ENCODE results near the gene FUNDC2. TPM values are rescaled to one million over a fixed set of nuclear protein-coding genes. Genes with fewer than 3 reads are reported as not detected.
A peak's percentile ranks its signal among the peaks of the same experiment; 100 is the strongest.
"Not testable (repeated sequence)": the region's sequence is repeated elsewhere in the genome, so short reads cannot be mapped to it uniquely, and the experiment has no call there.

Gene FUNDC2, protein sequence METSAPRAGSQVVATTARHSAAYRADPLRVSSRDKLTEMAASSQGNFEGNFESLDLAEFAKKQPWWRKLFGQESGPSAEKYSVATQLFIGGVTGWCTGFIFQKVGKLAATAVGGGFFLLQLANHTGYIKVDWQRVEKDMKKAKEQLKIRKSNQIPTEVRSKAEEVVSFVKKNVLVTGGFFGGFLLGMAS
- polyA plus RNA-seq: 100 to 1,000 TPM; 106 to 176 (median 145) TPM

DNA sequence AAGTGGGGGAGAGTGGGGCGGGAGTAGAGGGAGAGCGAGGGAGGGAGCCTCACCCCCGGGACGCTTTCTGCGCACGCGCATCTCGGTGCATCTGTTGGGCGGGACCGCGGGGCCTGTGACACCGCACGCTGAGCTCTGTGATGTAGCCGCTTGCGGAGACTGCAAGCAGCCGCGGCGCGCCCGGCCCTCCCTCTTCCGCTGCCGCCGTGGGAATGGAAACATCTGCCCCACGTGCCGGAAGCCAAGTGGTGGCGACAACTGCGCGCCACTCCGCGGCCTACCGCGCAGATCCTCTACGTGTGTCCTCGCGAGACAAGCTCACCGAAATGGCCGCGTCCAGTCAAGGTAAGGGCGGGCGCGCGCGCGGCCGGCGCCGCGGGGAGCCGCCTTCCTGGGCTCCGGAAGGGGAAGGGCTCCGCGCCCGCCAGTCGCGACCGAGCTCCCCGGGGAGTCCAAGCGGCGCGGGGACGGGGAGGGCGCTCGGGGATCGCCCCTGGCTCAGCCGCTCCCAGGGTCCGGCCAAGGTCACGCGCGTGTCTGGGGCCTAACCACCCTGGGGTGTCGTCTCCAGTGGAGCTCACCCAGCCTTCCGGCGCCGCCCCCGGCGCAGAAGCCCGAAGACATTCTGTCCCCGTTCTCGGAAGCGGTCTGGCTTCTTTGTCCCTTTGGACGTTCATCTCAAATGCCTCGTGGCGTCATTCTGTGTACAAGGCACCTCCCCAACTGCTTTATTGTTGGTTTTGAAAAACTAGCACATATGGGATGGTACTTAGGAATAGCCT lies at the start of gene FUNDC2:
TSS of gene FUNDC2 (plus strand) at position 118 of the 782 bp plus-strand sequence. CDS start at position 213, 95 bp downstream.
- peak within 1 kb of the TSS; percentile 83 for H3K27ac ChIP-seq (ENCODE audit: low read depth, low read length)
- 0 to 44% (median 0%) methylated on average over 17 to 73 of the region's 82 CpGs for WGBS, 3 donors

DNA sequence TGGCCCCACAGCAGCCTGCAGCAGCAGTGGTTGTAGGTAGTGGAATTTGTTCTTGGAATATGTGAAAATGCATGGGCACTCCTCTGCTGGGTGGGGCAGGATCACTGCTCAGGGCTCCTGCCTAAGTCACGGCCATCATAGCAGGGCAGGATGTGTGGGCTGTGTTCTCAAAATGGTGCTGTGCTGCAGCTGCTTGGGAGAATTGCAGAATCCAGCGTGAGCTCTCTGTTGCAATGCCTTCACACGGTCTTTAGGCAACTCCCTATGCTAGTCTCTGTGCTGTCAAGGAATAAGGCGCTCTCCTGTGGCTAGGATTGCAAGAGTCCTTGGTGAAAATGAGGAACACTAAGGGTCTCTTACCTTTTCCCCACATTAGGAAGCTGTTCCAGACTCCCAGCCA lies 47.0 kb upstream of the FUNDC2 start:
- WGBS, 3 donors: 51 to 88% (median 60%) methylated on average over 4 of the region's 4 CpGs
- no peak overlapping the region for H3K27ac ChIP-seq (ENCODE audit: low read depth, low read length)

DNA sequence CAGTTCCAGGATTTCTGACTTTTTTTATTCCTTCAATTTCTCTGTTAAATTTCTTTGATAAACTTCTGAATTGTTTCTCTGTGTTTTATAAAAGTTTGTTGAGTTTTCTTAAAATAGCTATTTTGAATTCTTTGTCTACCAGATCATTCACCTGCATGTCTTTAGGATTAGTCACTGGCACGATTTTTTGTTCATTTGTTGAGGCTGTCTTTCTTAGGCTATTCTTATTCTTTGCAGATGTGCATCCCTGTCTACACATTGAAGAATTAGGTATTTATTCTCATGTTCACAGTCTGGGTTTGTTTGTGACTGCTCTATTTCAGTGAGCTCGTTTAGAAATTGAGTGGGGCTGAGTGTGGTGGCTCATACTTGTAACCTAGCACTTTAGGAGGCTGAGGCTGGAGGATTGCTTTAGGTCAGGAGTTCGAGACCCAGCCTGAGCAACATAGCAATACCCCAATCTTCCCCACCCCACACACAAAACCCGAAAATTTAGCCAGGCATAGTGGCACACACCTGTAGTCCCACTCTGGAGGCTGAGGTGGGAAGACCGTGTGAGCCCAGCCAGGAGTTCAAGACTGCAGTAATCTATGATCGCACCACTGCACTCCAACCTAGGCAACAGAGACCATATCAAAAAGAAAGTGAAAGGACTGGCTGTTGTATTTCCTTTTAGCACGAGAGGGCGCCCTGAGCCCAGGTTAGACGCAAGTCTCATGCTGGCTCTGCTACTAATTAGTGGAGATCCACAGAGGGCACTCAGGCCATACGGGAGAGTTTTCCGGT lies 46.1 kb upstream of the FUNDC2 start:
- no peak overlapping the region for H3K27ac ChIP-seq (ENCODE audit: low read depth, low read length)
- 12 to 16% (median 13%) methylated on average over 11 of the region's 11 CpGs for WGBS, 3 donors

DNA sequence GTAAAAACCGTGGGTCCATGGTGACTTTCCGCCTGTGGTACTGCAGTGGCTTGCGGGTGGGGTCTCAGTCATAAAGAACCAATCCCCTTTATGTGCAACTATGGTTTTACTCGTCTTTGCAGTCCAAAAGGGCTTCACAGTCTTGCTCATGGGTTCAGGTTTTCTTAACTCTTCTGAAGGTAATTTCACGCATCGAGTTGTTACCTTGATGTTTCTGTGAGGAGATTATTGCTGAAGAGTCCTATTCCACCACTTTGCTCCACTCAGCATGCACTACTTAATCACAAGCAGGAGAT lies 45.6 kb upstream of the FUNDC2 start:
- WGBS, 3 donors: 18 to 27% (median 18%) methylated on average over 6 of the region's 6 CpGs
- H3K27ac ChIP-seq (ENCODE audit: low read depth, low read length): no peak overlapping the region

DNA sequence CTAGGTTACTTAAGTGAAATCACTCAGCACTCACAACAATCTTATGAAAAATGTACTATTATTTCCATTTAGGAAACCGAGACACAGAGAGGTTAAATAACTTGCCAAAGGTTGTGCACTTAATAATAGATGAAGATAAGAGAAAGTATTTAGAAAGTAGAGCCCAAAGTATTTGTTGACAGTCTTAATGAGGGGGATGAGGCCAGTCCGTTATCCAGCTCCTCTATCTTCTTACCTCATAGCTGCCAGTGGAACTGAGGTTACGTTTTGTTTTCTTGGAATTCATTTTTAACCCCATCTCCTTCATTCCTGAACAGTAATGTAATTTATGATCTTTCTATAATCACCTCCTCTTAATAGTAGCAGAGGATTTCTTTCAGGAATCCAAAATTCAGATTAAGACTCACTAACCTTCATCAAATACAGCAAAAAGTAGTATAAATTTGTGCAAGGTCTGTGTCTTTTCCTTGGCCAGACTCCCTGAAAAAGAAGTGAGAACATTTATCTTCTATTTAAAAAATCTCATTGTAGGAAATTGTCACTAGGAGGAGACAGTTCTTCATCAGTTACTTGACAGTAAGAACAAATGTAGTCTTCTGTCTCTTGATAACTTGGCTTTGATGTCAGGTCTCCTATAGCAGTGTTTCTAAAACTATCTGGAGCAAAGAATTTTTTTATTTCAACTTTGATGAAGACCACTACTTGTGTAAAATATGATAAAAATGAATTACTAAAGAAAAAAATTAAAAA lies 39.6 kb upstream of the FUNDC2 start:
- no peak overlapping the region for H3K27ac ChIP-seq (ENCODE audit: low read depth, low read length)
- 41 to 56% (median 51%) methylated on average over 3 of the region's 3 CpGs for WGBS, 3 donors

DNA sequence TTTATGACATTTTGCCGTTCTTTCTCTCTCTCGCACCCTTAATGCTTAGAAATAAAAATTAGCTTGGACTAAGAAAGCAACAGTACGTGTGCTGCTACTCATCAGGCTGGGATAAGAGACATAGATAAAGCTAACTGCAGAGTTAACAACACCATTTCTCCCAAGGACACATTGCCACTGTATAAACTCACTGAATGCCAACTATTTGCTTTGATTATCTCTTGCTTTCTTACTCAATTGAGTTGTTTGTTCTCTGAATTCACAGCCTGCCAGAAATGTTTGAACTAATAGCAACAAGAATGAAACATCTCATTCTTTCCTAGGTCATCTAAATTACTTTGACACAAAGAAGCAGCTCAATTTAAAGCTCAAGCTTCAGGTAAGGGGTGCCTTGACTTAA lies 38.7 kb upstream of the FUNDC2 start:
- H3K27ac ChIP-seq (ENCODE audit: low read depth, low read length): no peak overlapping the region
- 37 to 90% (median 75%) methylated on average over 3 of the region's 3 CpGs for WGBS, 3 donors

DNA sequence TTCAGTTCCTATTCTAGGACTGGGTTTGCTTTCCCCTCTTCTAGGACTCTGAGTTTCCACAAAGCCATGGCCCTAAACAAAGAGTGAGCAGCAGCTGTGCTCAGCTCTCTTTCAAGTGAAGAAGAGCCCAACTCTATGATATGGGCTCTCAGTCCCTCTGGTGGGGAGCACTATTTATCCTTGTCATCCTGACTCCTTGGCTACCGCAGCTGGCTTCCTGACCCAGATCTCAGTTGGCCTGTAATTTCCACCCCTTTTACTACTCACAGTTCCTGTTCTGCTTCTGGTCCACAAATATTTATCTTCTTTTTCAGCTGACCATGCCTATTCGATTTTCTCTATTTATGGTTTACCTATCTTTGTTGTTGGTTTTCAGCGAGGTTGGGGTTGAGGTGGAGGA lies 37.9 kb upstream of the FUNDC2 start:
- 27 to 84% (median 69%) methylated on average over 3 of the region's 3 CpGs for WGBS, 3 donors
- H3K27ac ChIP-seq (ENCODE audit: low read depth, low read length): no peak overlapping the region

DNA sequence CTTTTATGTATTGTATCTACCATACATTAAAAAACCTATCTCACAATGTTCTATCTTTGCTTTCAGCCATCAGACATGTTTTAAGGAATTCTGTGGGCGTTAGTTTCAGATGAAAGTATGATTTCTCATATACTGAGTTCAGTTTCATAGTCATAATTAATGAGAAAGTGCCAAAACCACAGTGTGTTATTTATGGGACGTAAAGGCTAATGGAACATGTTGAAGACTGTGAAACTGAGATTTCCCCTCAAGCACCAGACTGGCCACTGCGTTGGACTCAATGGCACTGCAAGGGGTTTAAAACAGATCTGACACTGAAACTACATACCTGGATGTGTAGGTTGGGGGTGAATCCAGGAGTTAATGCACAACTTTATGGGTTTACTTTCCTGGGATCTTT lies 36.1 kb upstream of the FUNDC2 start:
- 65 to 95% (median 88%) methylated on average over 3 of the region's 3 CpGs for WGBS, 3 donors

DNA sequence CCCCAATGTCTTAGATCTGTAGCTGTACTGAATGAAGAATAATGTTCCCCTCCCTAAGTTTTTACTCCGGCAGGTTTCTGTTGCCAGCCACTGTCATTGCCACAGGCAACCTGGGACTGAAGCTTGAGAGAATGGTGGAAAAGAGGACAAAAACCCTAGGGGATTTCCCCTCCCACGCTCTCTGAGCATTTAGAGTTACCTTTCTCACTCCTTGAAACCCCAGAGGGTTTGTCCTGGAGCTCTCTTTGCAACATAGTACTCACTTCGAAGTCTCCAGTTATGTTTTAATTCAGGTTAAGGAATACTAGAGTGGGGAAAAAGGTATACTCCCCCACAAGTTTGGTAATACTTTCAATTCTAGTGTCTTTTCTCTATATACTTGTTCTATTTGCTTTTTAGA lies 35.6 kb upstream of the FUNDC2 start:
- 71 to 97% (median 94%) methylated on average over 3 of the region's 3 CpGs for WGBS, 3 donors
- H3K27ac ChIP-seq (ENCODE audit: low read depth, low read length): no peak overlapping the region

More for the DNA sequence above, 36.1 kb upstream of the FUNDC2 start:
- H3K27ac ChIP-seq (ENCODE audit: low read depth, low read length): no peak overlapping the region

DNA sequence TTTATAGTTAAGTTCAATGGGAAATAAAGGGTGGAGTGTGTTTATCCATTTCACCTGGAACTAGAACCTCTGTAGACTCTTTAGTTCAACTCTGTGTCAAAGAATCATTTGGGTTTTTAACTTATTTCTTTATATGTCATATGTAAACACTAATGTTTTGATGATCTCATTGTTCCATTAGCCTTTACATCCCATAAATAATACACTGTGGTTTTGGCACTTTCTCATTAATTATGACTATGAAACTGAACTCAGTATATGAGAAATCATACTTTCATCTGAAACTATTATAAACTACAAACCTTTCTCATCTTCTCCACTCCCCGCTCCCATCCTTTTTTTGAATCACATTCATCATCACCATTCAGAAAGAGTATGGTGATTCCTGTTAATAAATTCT lies 35.2 kb upstream of the FUNDC2 start:
- no peak overlapping the region for H3K27ac ChIP-seq (ENCODE audit: low read depth, low read length)
- WGBS, 3 donors: 92 to 100% (median 94%) methylated on average over 1 of the region's 1 CpG

DNA sequence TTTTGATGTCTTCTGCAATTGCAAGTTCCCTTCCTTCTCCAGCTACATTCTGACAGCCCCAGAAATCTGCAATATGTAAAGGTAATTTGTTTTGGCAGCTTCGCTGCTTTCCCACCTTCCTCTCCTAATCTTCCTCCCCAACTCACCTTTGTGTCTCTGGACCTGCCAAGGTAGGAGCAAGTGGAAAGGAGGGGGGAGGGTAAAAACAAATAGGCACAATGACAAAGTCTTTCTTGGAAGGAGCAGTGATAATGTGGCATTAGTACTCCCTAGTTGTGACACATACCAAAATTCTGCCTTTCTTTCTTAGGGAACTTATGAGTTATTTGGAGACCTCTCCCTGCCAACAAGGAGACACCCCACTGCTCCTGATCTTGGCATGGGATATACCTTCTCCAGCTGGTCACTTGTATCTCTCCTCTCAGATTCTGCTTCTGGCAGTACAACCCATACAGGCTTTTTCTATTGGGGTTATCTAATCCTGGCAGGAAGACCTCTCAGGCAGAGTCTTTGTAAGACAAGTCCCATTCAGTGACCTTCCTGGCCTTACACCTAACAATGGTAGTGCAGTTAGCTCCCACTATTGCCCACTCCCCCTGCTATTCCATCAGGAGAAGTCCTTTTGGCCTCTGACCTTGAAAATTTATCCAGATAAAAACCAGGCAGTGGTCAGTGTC lies 28.3 kb upstream of the FUNDC2 start:
- H3K27ac ChIP-seq (ENCODE audit: low read depth, low read length): no peak overlapping the region
- WGBS, 3 donors: 56 to 91% (median 72%) methylated on average over 1 of the region's 1 CpG

DNA sequence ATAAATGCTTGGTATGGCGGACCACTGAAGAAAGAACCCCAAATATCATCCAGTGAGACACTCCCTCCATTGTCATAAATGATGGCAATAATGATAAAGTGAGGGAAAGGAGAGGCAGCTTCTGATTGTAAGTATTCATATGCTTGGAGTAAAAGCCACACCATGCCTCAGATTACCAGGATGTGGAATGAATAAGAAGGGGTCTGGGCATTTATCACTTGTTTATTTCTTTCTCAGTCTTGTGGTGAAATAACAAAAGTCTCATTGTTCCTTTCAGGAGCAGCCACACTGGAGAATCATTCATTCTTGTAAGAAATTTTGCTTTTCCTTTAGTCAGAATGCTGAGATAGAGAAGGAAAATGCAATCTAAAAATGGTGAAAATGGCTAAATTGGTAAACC lies 25.8 kb upstream of the FUNDC2 start:
- WGBS, 3 donors: 71 to 100% (median 96%) methylated on average over 1 of the region's 1 CpG
- no peak overlapping the region for H3K27ac ChIP-seq (ENCODE audit: low read depth, low read length)

DNA sequence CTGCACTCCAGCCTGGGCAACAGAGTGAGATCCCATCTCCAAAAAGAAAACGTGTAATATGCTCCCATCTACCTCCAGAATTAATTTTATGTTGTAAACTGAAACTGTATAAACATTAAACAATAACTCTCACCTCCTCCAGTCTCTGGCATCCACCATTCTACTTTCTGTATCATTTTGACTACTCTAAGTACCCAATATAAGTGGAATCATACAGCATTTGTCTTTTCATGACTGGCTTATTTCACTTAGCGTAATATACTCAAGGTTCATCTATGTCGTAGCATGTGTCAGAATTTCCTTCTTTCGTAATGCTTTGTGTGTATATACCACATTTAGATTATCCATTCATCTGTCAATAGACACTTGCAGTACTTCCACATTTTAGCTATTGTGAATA lies 24.8 kb upstream of the FUNDC2 start:
- WGBS, 3 donors: 72 to 91% (median 75%) methylated on average over 4 of the region's 4 CpGs
- H3K27ac ChIP-seq (ENCODE audit: low read depth, low read length): no peak overlapping the region

DNA sequence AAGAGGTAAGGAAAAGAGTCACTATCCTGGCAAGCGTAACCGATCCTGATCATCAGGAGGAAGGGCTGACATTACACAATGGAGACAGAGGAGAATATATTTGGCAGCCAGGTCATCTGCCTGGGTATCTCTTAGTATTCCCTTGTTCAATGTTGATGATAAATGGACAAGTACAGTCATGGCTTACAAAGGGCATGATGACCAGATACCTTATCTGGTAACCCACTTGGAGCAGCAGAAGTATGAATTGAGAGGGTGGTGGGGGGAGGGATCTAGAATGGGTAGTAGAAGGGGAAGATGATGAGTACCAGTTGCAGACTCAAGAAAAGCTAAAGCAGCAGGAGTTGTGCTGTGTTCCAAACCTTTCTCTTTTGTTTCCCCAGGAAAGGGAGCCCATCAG lies 21.5 kb upstream of the FUNDC2 start:
- no peak overlapping the region for H3K27ac ChIP-seq (ENCODE audit: low read depth, low read length)
- WGBS, 3 donors: 85 to 94% (median 86%) methylated on average over 2 of the region's 2 CpGs

DNA sequence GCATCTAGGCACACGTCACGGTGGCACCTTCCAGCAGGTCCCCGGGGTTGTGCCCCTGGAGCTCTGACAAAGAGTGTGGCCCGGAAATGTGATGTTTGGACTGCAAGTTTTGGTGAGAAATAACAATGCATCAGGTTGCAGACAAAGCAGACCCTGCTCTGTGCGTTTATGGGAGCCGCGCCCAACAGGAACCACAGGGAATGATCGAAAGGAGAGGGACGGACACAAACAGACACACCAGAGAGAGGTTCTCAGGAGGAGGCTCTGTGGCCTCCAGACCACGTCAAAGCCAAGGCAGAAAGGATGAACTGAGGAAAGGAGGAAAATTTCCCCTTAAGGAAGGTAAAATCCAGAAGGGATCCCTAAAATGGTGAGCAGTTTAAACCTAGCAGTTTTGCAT lies 20.3 kb upstream of the FUNDC2 start:
- not testable (repeated sequence) for H3K27ac ChIP-seq (ENCODE audit: low read depth, low read length)
- no CpG with 5 or more reads among the region's 10 CpGs for WGBS, 3 donors

DNA sequence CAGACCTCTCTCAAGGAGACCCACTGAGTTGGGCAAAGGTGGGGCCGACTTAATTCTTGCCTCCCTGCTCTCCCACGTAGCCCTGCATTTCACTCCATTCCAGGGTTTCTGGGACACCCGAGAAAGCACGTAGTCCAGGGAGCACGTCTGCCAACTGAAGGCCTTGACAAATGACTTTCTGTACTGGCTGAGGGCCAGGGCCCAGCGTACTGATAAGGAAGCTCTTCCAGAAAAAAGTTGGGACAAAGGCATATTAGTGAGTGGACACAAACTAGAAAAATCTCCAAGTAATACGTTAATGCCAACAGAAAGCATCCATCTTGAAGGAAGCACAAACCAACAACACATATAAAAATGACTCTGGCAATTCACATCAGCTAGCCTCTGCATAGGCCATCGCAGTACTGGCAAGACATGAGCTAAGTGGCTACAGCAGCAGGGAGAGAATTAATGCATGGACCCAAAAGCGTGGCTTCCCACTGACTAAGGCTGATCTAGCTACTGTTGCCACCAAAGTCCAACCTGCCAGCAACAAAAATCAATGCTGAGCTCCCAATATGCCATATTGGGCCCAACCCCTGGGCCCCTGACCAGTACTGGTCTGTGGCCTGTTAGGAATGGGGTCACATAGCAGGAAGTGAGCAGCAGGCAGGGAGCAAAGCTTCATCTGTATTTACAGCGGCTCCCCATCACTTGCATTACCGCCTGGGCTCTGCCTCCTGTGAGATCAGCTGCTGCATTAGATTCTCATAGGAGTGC lies 19.6 kb upstream of the FUNDC2 start:
- WGBS, 3 donors: 57 to 66% (median 58%) methylated on average over 6 of the region's 11 CpGs
- not testable (repeated sequence) for H3K27ac ChIP-seq (ENCODE audit: low read depth, low read length)

DNA sequence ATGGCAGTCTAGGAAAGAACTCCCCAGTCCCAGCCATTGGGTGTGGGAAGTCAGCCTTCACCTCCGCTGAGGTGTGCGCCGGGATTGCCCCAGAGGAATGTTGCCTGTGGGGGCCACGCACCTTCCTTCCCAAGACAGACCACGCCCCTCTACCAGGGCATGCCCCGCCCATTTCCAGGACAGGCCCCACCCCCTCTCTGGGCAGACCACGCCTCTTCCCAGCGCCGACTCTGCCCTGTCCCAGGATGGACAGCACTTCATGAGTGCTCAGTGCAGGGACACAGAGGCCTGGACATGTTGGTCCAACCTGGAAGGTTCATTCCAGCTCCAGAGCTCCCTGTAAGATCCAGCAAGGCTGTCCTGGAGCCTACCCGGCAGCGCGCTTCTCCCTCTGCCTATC lies 18.1 kb upstream of the FUNDC2 start:
- 91 to 93% methylated on average over 3 of the region's 12 CpGs; no CpG with 5 or more reads in 1 of the 3 donors for WGBS, 3 donors
- not testable (repeated sequence) for H3K27ac ChIP-seq (ENCODE audit: low read depth, low read length)
